GM12801 (cell line): ENCODE measurements around the gene PEX11G.

Source experiments
- TF ChIP-seq, protein P1 (sequence below): IDR thresholded peaks from one replicate; pipeline ENCODE4 v1.5.1; 2011; ENCODE audit warnings: control low read depth; ENCODE audit not compliant: insufficient read length; ENCODE audit errors: extremely low read depth

The PEX11G gene

DNA sequence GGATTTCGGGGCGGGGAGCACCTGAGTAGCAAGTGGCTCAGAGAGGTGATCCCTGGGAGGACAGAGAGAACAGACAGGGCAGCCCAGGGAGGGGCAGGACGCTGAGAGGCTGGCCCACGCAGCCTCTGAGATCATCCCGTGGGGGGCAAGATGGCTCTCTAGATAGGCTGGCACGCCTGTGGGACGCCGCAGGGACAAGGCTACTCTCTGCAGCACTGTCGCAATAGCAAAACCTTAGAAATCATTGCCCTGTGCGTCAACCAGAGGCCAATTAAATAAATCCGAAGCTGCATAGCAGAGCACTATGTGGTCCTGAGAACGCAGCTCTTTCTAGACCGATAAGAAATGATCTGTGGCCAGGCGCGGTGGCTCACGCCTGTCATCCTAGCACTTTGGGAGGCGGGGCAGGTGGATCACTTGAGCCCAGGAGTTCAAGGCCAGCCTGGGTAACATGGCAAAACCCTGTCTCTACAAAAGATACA, 5.1 kb downstream of the PEX11G start:
- TF ChIP-seq, protein P1, sequence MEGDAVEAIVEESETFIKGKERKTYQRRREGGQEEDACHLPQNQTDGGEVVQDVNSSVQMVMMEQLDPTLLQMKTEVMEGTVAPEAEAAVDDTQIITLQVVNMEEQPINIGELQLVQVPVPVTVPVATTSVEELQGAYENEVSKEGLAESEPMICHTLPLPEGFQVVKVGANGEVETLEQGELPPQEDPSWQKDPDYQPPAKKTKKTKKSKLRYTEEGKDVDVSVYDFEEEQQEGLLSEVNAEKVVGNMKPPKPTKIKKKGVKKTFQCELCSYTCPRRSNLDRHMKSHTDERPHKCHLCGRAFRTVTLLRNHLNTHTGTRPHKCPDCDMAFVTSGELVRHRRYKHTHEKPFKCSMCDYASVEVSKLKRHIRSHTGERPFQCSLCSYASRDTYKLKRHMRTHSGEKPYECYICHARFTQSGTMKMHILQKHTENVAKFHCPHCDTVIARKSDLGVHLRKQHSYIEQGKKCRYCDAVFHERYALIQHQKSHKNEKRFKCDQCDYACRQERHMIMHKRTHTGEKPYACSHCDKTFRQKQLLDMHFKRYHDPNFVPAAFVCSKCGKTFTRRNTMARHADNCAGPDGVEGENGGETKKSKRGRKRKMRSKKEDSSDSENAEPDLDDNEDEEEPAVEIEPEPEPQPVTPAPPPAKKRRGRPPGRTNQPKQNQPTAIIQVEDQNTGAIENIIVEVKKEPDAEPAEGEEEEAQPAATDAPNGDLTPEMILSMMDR: no peak

DNA sequence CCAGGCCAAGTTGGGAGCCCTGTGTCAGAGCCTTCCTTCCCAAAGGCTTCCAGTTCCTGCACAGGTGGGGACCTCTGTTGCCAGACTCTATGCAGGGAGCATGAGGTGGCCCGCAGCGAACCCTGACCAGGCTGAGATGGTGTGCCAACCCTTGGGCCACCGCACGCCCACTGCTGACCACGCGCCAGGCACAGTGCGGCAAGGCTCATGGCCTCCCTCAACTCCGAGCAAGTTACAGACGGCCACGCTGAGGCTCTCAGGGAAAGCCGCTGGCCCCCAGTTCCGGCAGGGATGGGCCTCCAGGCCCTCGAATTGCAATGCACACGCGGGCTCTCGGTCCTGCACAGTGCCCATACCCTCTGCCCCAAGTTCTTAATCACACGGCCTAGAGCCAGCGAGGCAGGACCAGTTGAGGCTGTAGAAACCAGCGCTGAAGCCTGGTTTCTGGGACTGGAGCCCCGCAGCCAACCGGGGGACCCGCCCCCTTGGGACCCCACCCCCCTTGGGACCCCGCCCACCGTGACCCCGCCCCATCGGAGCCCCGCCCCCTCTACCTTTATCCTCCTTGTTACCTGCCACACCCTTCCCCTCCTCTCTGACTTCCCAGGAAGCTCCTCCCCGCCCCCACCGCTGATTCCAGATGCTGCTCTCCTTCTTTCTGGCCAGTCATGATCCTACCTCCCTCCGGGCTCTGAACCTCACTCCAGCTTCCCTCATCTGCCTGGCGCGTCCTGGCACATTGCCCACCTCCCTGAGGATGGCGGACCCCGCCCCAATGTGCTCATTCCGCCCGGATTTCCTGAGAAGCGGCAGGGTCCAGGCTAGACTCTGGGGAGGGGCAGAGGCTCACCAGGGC, 6.0 kb downstream of the PEX11G start:
- TF ChIP-seq, protein P1: no peak

DNA sequence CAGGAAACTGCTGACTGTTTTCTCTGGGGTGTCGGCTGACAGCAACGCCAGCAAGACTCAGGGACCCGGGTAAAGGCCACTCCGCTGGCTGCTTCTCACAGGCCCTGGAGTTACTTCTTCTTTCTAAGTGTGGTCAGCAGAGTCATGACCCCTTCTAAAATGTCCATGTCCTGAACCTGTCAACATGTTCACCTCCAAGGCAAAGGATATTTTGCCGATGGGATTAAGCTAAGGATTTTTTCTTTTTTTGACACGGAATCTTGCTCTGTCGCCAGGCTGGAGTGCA, 7.9 kb downstream of the PEX11G start:
- TF ChIP-seq, protein P1: no peak

DNA sequence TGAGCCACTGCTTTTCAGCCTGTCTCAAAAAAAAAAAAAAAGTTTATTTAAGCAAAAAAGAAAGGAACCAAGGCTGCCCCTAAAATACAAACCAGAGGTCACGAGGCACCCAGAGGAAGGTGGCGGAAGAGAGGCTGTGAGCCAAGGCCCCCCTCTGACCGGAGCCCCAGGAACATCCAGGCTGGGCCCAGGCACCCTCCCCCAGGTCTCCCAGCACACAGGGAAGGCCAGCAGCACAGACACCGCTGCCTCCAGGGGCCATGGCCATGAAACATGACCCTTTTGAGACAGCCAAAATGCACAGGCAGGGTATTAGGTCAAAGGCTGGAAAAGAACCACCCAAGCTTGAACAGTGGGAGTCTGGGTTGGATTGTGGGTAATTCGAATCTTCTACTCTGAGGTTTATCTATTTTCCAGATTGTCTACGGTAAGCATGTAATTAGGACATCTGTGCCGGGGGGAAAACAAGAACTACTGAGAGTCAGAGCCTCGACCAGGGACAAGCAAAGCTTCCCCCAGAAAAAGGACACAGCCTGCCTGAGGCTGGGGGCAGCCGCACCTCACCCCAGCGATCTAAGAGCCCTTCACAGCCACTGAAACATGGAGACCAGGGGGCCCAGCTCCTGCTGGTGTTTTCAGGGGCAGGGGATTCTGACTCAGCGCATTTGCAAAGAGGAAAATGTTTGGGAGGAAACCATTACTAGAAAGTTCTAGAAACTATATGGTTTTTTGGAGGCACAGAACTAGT, 8.4 kb downstream of the PEX11G start:
- TF ChIP-seq, protein P1: no peak

DNA sequence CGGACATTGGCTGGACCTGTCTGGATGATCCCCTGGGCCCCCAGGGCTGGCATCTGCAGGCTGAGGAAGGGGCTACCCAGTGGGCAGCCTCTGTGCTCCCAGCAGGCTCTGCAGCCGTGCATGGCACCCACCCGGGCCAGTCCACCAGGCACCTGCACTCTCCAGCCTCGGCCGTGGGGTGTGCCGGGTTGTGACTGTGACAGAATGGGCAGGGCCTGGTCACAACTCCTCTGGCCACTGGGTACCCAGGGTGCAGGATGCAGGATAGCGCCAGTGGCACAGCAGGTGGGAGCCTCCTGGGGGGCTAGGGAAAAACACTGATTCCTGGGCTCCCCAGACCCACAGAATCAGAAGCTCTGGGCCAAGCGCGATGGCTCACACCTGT, 10.0 kb downstream of the PEX11G start:
- TF ChIP-seq, protein P1: no peak

DNA sequence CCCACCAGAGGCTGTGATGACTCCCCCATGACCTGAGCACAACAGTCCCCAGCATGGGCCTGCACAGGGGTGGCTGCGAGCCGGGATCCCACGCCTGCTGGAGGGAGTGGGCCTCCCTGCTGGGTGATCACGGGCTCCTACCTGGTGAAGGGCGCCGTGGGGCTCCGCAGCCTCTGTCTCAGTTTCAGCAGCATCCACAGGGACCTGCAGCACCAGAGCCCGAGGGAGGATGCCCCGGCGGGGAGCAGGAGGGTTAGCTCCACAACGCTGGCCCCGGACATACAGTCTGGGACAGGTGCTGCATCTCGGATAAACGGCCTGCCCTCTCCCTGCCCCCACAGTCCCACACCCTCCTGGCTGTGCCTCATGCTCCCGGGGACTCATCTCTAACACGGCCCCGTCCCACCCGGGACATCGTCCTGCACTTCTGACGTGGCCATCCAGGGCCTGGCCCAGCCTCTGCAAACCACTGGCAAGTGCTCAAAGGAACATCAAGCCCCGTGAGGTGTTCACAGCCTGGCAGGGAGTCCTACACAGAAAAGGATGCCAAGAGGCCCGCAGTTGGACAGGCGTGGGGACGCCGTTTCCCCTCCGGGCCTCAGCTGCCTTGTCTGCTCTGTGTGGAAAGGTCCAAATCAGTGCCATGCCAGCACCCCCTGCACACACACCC, 10.5 kb downstream of the PEX11G start:
- TF ChIP-seq, protein P1: no peak

DNA sequence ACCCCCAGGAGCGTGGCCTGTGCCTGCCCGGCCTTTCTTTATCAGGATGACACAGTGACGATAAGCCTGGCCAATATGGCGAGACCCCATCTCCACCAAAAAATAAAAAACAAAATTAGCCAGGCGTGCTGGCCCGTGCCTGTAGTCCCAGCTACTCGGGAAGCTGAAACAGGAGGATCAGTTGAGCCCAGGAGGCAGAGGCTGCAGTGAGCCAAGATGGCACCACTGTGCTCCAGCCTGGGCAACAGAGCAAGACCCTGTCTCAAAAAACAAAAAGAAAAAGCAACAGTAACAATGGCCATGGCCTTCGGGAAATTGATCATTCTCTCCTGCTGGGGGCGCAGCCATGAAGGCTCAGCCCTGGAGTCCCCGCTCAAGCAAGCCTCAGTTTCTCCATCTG, 11.1 kb downstream of the PEX11G start:
- TF ChIP-seq, protein P1: no peak
